ENCODE results near the gene LPP.

Gene LPP

GRCh38 chr3:188389711-188390342, 235.9 kb downstream of the LPP start:
- DNase-seq, result no peak

DNA sequence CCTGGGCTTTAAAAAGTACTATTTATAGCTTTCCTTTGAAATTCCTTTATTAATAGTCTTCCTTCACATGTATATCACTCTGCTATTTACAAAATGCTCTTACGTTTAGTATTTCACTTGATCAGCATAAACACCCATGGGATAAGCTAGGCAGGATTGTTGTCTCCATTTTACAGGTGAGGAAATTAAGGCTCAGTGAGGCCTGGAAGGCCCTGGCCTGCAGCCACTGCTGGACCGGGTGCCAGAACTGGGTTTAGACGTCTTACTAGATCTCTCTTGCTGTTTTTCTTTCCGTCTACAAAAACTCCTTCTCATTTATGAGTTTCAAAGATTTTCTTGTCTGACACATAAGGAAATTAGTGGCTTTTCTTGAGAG, 236.4 kb downstream of the LPP start:
- DNase-seq, result no peak

DNA sequence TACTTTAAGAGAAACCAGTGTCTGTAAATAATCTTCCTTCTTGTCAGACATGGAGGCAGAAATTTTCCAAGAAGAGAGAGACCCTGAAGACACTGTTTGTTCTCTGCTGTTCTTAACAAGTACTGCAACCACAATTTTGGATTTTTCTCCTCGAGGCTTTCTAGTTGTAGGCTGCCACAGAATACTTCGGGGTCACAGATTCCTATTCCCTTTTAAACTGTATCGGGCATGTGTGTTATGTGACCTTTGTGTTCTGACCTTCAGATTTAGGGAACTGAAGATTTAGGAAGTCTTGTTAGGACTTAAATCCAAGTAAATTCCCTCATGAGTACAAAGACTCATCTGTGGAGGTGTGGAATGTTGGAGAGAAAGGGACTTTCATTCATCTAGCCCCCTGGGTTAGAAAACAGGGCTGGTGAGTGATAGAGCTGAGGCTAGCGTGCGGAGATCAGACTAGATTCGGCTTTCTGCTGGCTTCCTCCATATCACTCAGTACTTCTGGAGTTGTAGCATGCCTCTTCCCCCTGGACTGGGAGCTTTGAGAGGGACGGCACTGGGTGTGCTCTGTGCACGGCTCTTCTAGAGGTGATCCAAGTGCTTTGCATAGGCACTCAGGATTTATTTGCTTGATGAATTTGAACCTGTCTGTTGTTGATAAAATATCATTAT, 237.0 kb downstream of the LPP start:
- DNase-seq, result no peak

DNA sequence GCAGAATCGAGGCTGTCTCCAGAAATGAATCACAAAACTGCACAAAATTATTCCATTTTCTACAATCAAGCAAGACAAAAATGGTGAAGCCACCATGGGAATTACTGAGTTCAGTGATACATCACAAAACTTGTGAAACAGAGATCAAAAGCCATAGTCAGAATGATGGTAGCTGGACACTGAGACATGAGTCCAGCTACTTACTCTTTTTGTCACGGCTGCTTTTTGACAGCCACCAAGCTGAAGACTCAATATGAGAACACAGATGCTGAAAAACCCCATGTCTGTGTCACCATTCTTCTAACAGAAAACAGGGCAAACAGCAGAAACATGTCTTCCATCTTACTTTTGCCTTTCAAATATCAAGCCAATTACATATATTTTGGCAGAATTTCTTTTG, 237.6 kb downstream of the LPP start:
- no peak for DNase-seq

- DNase-seq, result no peak
Observed at GRCh38 chr3:188392076-188392475, 238.1 kb downstream of the LPP start.

GRCh38 chr3:188394623-188395022, 240.7 kb downstream of the LPP start:
- DNase-seq, result no peak

DNA sequence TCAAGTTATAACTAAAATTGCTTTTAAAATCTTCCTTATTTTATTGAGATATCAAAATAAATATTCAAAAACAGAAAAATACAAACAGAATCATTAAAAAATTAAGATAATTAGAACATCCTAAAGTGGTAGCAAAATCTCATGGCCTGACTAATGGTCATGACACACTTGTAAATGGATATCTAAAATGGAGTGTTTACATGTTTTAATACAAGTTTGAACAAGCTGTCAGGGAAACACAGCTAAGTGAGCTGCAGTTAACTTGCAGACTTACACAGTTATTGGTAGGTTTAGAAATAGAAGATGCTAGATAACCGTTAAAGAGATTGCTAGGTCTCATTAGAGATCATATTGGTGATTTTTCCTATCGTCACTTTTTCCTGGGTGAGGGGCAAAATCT, 242.3 kb downstream of the LPP start:
- no peak for DNase-seq

GRCh38 chr3:188396900-188397299, 242.9 kb downstream of the LPP start:
- no peak for DNase-seq

- no peak for DNase-seq
Observed at GRCh38 chr3:188397766-188398705, 244.1 kb downstream of the LPP start.

DNA sequence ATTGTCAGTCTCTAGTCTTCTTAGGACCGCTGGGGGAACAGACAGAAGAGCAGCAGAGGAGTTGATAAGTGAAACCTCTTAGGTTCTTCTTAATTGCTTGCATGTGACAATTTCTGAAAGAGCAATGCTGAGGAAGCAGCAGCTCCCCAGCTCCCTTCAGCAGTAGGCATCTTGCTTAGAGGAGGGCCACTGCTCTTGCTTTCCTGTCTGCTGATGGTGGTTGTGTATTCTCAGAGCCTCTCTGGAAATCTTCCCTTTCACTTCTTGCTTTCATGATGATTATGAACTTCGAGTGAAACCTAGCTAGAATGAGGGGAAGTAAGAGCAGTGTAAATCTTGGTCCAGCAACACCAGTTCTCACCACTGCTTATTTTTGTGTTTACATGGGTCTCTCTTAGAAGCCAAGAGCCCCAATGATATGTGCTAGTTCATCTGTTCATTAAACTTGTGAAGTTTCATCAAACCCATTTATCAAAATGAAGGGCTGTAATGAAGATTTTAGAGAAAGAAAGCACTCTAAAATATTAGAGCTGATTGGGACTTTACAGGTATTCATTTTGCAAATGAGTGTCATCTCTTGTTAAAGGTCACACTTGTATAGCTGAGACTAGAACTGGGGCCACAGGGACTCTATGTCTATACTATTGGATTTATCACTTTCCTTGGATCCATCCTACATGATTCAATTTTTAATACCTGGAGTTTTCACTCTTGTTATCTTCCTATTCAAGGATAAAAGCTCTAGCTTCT, 246.7 kb downstream of the LPP start:
- DNase-seq, result no peak

GRCh38 chr3:188401244-188401993, 247.5 kb downstream of the LPP start:
- DNase-seq, result no peak

GRCh38 chr3:188402229-188402628, 248.3 kb downstream of the LPP start:
- no peak for DNase-seq

DNA sequence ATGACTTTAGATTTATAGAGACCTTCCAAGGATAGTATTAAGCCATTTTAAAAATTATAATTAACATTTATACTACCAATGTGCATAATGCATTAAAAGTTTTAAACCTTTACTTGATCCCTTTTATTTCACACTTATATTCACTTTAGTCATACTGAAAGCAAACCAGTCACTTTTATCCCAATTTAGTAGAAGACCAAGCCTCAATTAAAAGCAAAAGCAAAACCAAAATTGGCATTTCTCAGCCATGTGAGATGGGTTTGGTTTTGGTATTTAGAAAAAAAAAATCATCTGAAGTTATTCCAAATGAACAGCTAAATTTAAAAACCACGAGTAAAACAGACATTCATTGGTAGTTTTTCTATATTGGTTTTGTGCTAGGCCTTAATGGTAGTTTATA, 249.4 kb downstream of the LPP start:
- DNase-seq, result no peak

- no peak for DNase-seq
Observed at GRCh38 chr3:188404124-188404523, 250.2 kb downstream of the LPP start.

DNA sequence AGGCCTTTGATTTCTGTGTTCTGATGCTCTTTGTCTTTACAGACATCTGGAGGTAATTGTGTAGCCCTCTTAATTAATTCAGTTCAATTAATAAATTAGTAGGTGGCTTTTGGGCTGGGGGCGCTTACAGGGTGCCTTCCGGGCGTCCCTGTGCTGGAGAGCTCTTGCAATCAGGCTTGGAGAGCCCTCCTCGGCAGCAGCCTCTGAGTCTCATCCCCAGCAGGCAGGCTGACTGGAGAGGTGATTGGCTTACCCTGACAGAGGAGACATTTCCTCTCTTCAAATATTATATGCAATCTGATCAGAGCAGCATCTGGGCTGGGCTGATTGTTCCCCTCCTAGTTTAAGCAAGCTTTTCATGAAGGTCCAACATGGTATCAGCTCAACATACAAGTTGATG, 250.7 kb downstream of the LPP start:
- no peak for DNase-seq

DNA sequence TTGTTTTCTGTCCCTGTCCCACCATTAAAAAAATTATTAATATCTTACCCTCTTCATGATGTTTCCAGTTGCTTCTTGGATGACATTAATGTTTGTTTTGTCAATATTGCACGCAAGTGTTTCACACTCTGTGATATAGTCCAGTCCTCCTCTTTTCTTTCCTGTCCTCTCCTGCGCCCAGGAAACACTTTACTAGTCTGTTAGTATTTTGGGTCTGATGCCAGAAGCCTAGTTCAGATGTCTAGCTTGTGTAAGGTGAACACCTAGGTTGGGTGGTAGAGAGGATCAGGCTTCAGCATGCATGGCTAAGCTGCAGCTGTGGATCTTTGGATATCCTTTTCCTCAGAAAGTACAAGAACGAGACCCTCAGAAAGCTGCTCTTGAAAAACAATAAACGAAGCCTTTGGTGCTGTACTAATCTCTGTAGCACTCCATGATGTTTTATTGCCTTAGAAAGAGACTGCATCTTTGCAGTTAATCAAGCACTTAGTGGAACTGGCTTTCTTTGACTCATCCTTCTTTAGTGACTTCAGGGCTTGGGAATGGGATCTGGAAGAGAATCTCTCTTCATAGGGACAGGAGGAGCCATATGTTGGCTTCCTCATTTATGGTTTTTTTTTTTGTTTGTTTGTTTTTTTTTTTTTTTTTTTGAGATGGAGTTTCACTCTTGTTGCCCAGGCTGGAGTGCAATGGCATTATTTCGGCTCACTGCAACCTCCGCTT, 253.4 kb downstream of the LPP start:
- no peak for DNase-seq

DNA sequence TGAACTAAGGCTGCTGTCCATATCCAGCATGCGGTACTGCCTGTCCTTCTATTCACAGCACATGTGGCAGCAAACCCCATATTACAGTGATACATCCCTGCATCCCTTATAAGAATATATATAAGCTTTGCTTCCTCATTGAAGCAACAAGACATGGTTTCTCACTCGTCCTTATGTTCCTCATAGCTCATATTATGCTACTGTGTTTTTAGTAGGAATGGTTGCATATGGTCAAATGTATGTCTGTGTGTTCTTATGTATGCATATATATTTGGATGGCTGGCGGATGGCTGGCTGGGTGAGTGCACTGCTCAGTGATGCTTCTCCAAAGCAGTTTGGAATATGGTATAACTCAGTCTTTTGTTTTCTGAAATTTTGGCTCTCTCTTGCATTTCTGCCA, 254.9 kb downstream of the LPP start:
- no peak for DNase-seq

DNA sequence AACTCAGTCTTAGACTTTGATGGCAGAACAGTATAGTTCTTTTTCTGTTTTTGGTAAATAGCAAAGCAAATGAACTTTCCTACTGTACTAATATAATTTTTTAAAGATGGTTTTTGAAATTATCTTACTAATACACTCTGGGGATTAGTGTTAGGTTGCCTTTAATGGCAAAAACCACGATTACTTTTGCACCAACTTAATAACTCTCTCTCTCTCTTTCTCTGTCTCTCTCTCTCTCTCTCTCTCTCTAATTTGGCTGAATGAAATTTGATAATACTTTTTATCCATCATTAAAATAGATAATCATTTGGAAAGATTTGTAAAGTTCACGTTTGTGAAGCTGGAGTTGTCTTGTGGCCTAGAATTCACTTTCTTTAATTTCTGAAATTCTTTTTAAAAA, 257.8 kb downstream of the LPP start:
- DNase-seq, result no peak

GRCh38 chr3:188415196-188415595, 261.2 kb downstream of the LPP start:
- DNase-seq, result no peak

DNA sequence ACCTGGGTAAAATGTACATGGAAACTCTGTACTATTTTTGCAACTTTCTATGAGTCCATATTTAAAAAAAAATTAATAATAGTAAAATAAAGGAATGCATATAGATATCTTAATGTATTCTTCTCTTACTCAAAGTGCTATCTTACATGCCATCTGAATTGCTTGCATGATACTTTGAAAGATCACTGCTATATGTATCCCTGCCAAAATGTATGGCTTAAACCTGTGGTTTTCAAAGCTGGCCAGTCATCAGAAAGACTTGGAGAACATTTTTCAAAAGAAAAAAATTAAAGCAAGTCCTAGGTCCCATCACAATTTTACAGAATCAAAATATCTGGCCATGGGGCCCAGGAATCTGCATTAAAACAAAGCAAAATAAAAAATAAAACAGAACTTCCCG, 262.1 kb downstream of the LPP start:
- no peak for DNase-seq

DNA sequence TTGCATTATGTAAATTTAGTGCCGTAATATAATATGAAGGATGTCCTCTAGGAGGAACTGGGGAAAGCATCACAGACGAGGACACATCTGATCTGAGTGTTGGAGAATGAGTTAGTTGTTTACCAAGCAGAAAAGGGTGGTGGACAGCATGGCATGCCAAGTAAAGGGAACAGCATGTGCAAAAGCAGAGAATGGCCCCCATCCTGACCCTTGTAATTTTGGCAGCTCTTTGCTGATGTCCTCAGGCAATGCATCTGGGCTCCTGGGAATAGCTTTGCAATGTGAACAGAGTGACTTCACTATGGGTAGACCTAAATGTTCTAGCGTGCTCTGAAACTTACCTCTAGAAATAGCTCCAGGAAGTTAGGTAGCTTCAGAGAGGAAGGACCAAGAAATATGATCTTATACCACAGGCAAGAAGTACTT, 263.3 kb downstream of the LPP start:
- DNase-seq, result no peak

DNA sequence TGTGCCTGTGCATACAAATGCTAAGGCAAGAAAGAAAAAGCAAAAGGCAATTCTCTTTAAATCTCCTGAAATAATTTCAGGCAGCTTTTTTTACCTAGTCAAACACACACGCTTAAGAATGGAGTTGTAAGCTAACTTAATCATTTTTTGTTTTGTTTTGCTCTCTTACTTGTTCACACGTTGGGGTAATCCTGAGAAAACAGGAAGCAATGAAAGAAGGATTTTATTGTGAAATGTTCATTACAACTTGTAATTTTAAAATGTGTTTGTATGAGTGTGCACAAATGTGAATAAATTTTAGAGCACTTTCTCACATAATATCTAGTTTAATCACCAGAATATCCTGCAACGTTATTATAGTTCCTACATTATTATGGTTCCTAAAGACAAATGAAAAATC, 263.8 kb downstream of the LPP start:
- no peak for DNase-seq
